Measurements from ENCODE around the gene SENP8. TPM values are rescaled to one million over a fixed set of nuclear protein-coding genes. Genes with fewer than 3 reads are reported as not detected.

Gene SENP8
- total and polyA plus RNA-seq, 8 donors, result 0.49 to 2.2 (median 1.3) TPM

GRCh38 chr15:72175186-72176044 lies 57.2 kb downstream of the SENP8 start:
- ATAC-seq, result no peak
- no peak overlapping the region for H3K27ac ChIP-seq
- H3K27me3 ChIP-seq, result no peaks in the 10 kb centered on the region
- intact Hi-C loops (cut with DNase I), result no loop called here
- H3K4me1 ChIP-seq, result no peaks in the 10 kb centered on the region
- no peaks in the 10 kb centered on the region for H3K9me3 ChIP-seq
- DNase-seq, result no peak
- 60 to 69% methylated on average over 15 of the region's 15 CpGs for WGBS, 2 donors
- H3K4me3 ChIP-seq, result no peak overlapping the region
- H3K36me3 ChIP-seq, result no peaks in the 10 kb centered on the region
- TF ChIP-seq, protein P1, sequence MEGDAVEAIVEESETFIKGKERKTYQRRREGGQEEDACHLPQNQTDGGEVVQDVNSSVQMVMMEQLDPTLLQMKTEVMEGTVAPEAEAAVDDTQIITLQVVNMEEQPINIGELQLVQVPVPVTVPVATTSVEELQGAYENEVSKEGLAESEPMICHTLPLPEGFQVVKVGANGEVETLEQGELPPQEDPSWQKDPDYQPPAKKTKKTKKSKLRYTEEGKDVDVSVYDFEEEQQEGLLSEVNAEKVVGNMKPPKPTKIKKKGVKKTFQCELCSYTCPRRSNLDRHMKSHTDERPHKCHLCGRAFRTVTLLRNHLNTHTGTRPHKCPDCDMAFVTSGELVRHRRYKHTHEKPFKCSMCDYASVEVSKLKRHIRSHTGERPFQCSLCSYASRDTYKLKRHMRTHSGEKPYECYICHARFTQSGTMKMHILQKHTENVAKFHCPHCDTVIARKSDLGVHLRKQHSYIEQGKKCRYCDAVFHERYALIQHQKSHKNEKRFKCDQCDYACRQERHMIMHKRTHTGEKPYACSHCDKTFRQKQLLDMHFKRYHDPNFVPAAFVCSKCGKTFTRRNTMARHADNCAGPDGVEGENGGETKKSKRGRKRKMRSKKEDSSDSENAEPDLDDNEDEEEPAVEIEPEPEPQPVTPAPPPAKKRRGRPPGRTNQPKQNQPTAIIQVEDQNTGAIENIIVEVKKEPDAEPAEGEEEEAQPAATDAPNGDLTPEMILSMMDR (IDR thresholded peaks at IDR 0.05), result no peak
- no peak for FAIRE-seq

GRCh38 chr15:72176159-72176558 lies 58.0 kb downstream of the SENP8 start:
- no peak for FAIRE-seq
- no peak for ATAC-seq
- no peak for DNase-seq
- 73 to 79% methylated on average over 6 of the region's 6 CpGs for WGBS, 2 donors
- no peaks in the 10 kb centered on the region for H3K4me1 ChIP-seq
- no peak overlapping the region for H3K4me3 ChIP-seq
- H3K27me3 ChIP-seq, result no peaks in the 10 kb centered on the region
- no peak overlapping the region for H3K27ac ChIP-seq
- intact Hi-C loops (cut with DNase I), result no loop called here
- no peaks in the 10 kb centered on the region for H3K36me3 ChIP-seq
- TF ChIP-seq, protein P1 (IDR thresholded peaks at IDR 0.05), result no peak
- no peaks in the 10 kb centered on the region for H3K9me3 ChIP-seq

DNA sequence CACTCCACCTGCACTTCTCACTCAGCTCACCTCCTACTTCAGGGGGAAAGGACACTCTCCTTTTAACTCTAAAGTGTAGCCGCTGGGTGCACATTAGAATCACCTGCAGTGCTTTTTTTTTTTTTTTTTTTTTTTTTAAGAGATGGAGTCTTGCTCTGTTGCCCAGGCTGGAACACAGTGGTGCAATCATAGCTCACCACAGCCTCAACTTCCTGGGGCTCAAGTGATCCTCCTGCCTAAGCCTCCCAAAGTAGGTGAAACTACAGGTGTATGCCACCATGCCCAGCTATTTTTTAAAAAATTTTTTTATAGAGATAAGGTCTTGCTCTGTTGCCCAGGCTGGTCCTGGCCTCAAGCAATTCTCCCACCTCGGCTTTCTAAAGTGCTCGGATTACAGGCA lies 58.5 kb downstream of the SENP8 start:
- H3K36me3 ChIP-seq, result no peaks in the 10 kb centered on the region

DNA sequence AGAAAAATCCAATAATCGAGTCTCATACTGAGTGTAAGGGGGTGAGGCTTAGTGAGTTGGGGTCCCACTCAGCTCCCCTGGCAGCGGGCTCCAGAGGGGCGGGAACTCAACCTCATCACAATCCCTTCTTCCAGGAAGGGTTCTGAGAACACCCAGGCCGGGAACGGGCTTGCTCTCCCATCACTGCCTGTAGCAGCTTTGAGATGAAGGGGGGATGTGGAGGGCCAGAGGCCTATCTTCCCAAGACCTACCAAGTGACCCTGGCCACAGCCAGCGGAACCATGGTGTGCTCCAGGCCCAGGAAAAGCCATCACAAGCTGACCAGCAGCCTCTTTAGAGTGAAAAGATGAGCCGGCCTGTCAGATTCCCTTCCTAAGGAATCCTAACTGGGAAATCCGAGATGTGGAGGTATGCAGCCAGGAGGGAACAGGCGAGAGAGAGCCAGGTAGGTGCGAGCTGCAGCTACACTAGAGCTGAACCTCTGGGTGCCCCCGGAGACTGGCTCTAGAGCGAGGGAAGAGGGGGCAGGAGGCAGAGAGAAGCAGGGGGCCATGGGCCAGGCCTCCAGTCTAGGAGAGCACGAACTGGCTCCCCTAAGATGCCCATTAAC lies 60.9 kb downstream of the SENP8 start:
- Histone ChIP-seq H3K4me1 (peaks cover 0 to 3% (median 0%) of the 10 kb centered on the region in 3 donors), H3K4me3 (no peak overlapping the region), H3K36me3 (no peaks in the 10 kb centered on the region), H3K27ac (no peak overlapping the region), H3K9me3 (no peaks in the 10 kb centered on the region), H3K27me3 (no peaks in the 10 kb centered on the region)
- intact Hi-C loops (cut with DNase I), result no loop called here
- DNase-seq (no peak), FAIRE-seq (no peak), ATAC-seq (no peak)
- TF ChIP-seq, protein P1 (IDR thresholded peaks at IDR 0.05), result no peak
- WGBS, 2 donors, result 78 to 79% methylated on average over 13 of the region's 13 CpGs

More for the DNA sequence above, 58.5 kb downstream of the SENP8 start:
- intact Hi-C loops (cut with DNase I), result no loop called here
- Histone ChIP-seq H3K4me3 (no peak overlapping the region), H3K27me3 (no peaks in the 10 kb centered on the region), H3K4me1 (no peaks in the 10 kb centered on the region), H3K27ac (no peak overlapping the region), H3K9me3 (no peaks in the 10 kb centered on the region)
- DNase-seq, result no peak
- ATAC-seq, result no peak
- no peak for FAIRE-seq
- TF ChIP-seq, protein P1 (IDR thresholded peaks at IDR 0.05), result no peak
- 78 to 80% methylated on average over 3 of the region's 3 CpGs for WGBS, 2 donors
